H1 (cell line): ENCODE data around the gene CD47.
A peak's percentile ranks its signal among the peaks of the same experiment; 100 is the strongest.

Experiments used
- CHD2 ChIP-seq: IDR thresholded peaks from 2 replicates; pipeline ENCODE4 v1.6.1; 2012; ENCODE audit warnings: low read length, improper control_type of control experiment
- CTCF ChIP-seq, 3 experiments: IDR thresholded peaks; 1 replicate in 2 of 3; 2 replicates in 1 of 3; pipeline versions ENCODE4 v1.5.1 to v1.6.1; 2011; ENCODE audit warnings: low read length in 3 of 3, mild to moderate bottlenecking in 3 of 3, inconsistent platforms in 2 of 3, low read depth in 1 of 3, moderate library complexity in 1 of 3; ENCODE audit not compliant: insufficient read depth in 1 of 3; ENCODE audit errors: control extremely low read depth in 1 of 3
- EGR1 ChIP-seq: IDR thresholded peaks from 2 replicates; pipeline ENCODE4 v1.6.1; 2011; ENCODE audit warnings: low read depth, low read length, borderline replicate concordance
- EP300 ChIP-seq, 2 experiments: IDR thresholded peaks; 1 replicate in 1 of 2; 2 replicates in 1 of 2; pipeline ENCODE4 v1.6.1; 2011 to 2012; ENCODE audit warnings: low read depth in 2 of 2, low read length in 2 of 2, mild to moderate bottlenecking in 2 of 2, borderline replicate concordance in 1 of 2, inconsistent platforms in 1 of 2, moderate library complexity in 1 of 2
- EZH2 ChIP-seq: fragments of 200-600 bp; sonication (generic); IDR thresholded peaks from 2 replicates; pipeline ENCODE4 v1.7.1; 2012; ENCODE audit warnings: low read depth, mild to moderate bottlenecking, moderate library complexity, low read length, inconsistent platforms; ENCODE audit not compliant: severe bottlenecking
- KDM5A ChIP-seq: fragments of 200-600 bp; IDR thresholded peaks from 2 replicates; pipeline ENCODE4 v1.7.1; 2012; ENCODE audit warnings: mild to moderate bottlenecking, low read length, inconsistent platforms, mixed read lengths
- NRF1 ChIP-seq: IDR thresholded peaks from 2 replicates; pipeline ENCODE4 v1.6.1; 2011; ENCODE audit warnings: mild to moderate bottlenecking, low read depth, low read length, improper control_type of control experiment
- POLR2A ChIP-seq, 2 experiments: IDR thresholded peaks; 1 replicate in 1 of 2; 2 replicates in 1 of 2; pipeline ENCODE4 v1.6.1; 2011; ENCODE audit warnings: low read depth in 2 of 2, low read length in 2 of 2, mild to moderate bottlenecking in 2 of 2; ENCODE audit errors: control extremely low read depth in 1 of 2
- RBBP5 ChIP-seq: IDR thresholded peaks from 2 replicates; pipeline ENCODE4 v1.7.1; 2012; ENCODE audit warnings: low read depth, mild to moderate bottlenecking, inconsistent platforms, low read length, moderate library complexity, borderline replicate concordance
- RNF2 ChIP-seq: fragments of 200-900, 300-1000 bp; sonication (generic); IDR thresholded peaks from 2 replicates; pipeline ENCODE4 v1.7.1; 2016; ENCODE audit warnings: borderline replicate concordance, low read depth, mild to moderate bottlenecking, antibody characterized with exemption, low read length; ENCODE audit not compliant: poor library complexity, severe bottlenecking; ENCODE audit errors: missing control alignments
- TAF1 ChIP-seq: IDR thresholded peaks from 2 replicates; pipeline ENCODE4 v1.6.1; 2011; ENCODE audit warnings: mild to moderate bottlenecking, low read depth, low read length
- USF2 ChIP-seq: IDR thresholded peaks from 2 replicates; pipeline ENCODE4 v1.6.1; 2011; ENCODE audit warnings: low read length, improper control_type of control experiment

GRCh38 chr3:108090049-108090700, 656 bp downstream of the CD47 start:
- TF ChIP-seq POLR2A (IDR thresholded peaks at IDR 0.05; ENCODE audit: control extremely low read depth in 1 of 2, low read depth in 2 of 2, low read length in 2 of 2) (no peak), CTCF (IDR thresholded peaks at IDR 0.05; ENCODE audit: control extremely low read depth in 1 of 3, insufficient read depth in 1 of 3, low read depth in 1 of 3, low read length in 3 of 3) (no peak), EZH2 (no peak), CHD2 (no peak), USF2 (no peak), EGR1 (peak; percentile 81; the same call in 1 of the 2 replicates), KDM5A (no peak), NRF1 (no peak), RBBP5 (no peak; the same call in 1 of the 2 replicates), TAF1 (no peak), EP300 (IDR thresholded peaks at IDR 0.05; ENCODE audit: borderline replicate concordance in 1 of 2, low read depth in 2 of 2, low read length in 2 of 2) (no peak), RNF2 (no peak)
